Measurements from ENCODE around the gene TEX14.
"Not testable (repeated sequence)": the region's sequence is repeated elsewhere in the genome, so short reads cannot be mapped to it uniquely, and the experiment has no call there.

Gene TEX14

GRCh38 chr17:58686980-58687379 is 4.9 kb downstream of the TEX14 start:
- DNase-seq, result no peak

GRCh38 chr17:58684462-58684861 is 7.4 kb downstream of the TEX14 start:
- not testable (repeated sequence) for DNase-seq

- DNase-seq, result no peak
These were observed 7.8 kb downstream of the TEX14 start for GRCh38 chr17:58684003-58684402.

GRCh38 chr17:58680038-58680369 is 11.8 kb downstream of the TEX14 start:
- DNase-seq, result no peak

GRCh38 chr17:58679263-58680037 is 12.4 kb downstream of the TEX14 start:
- peak; percentile 95 for DNase-seq

- not testable (repeated sequence) for DNase-seq
These were observed 13.6 kb downstream of the TEX14 start for GRCh38 chr17:58678287-58678686.

- DNase-seq, result no peak
These were observed 14.5 kb downstream of the TEX14 start for GRCh38 chr17:58677194-58677880.

GRCh38 chr17:58671969-58672368 is 19.9 kb downstream of the TEX14 start:
- DNase-seq, result no peak

GRCh38 chr17:58669853-58670252 is 22.0 kb downstream of the TEX14 start:
- DNase-seq, result no peak

GRCh38 chr17:58668598-58668935 is 23.3 kb downstream of the TEX14 start:
- no peak for DNase-seq

- DNase-seq, result no peak
These were observed 23.8 kb downstream of the TEX14 start for GRCh38 chr17:58667934-58668597.

GRCh38 chr17:58666858-58667267 is 25.0 kb downstream of the TEX14 start:
- no peak for DNase-seq

- no peak for DNase-seq
These were observed 25.6 kb downstream of the TEX14 start for GRCh38 chr17:58665946-58666857.

- no peak for DNase-seq
These were observed 27.5 kb downstream of the TEX14 start for GRCh38 chr17:58664302-58664701.

GRCh38 chr17:58661499-58661898 is 30.3 kb downstream of the TEX14 start:
- no peak for DNase-seq

- DNase-seq, result no peak
These were observed 31.2 kb downstream of the TEX14 start for GRCh38 chr17:58660621-58661020.

- not testable (repeated sequence) for DNase-seq
These were observed 32.1 kb downstream of the TEX14 start for GRCh38 chr17:58659714-58660084.

- DNase-seq, result peak; percentile 87
These were observed 32.8 kb downstream of the TEX14 start for GRCh38 chr17:58658804-58659713.

GRCh38 chr17:58657962-58658803 is 33.7 kb downstream of the TEX14 start:
- DNase-seq, result not testable (repeated sequence)

GRCh38 chr17:58648236-58648635 is 43.6 kb downstream of the TEX14 start:
- no peak for DNase-seq

GRCh38 chr17:58643147-58643546 is 48.7 kb downstream of the TEX14 start:
- DNase-seq, result peak; percentile 15

All from OCI-M1 (cell line).